Keratinocyte (primary cell): ENCODE results near the gene SDHAF3. TPM values are rescaled to one million over a fixed set of nuclear protein-coding genes. Genes with fewer than 3 reads are reported as not detected.

Experiments
- DNase-seq: peaks from one replicate; pipeline ENCODE4 v3.0.0-alpha.2; 2011; ENCODE audit warnings: low read depth, missing footprints, low spot score
- FAIRE-seq: peaks from 2 replicates; lab custom pipeline; 2011; peaks lifted over from hg19 to GRCh38; lab: Jason Lieb, UNC
- H2AFZ ChIP-seq: 2 replicates; pipeline ENCODE4 v1.6.0; 2012; ENCODE audit warnings: low read length, control low read depth, inconsistent platforms; ENCODE audit not compliant: control insufficient read depth
- H3K27ac ChIP-seq: 2 replicates; pipeline ENCODE4 v1.5.1; 2011; ENCODE audit warnings: low read length; ENCODE audit not compliant: control insufficient read depth, insufficient read depth
- H3K27me3 ChIP-seq: 3 replicates; pipeline ENCODE4 v1.6.0; 2011; ENCODE audit warnings: low read length; ENCODE audit not compliant: control insufficient read depth, insufficient read depth; ENCODE audit errors: extremely low read depth
- H3K36me3 ChIP-seq, 2 experiments: 2 replicates in 1 of 2; 3 replicates in 1 of 2; pipeline ENCODE4 v1.5.1; 2011; ENCODE audit warnings: low read length in 2 of 2, mild to moderate bottlenecking in 1 of 2; ENCODE audit not compliant: control insufficient read depth in 2 of 2, insufficient read depth in 2 of 2; ENCODE audit errors: extremely low read depth in 1 of 2
- H3K4me1 ChIP-seq: 3 replicates; pipeline ENCODE4 v1.5.1; 2011; ENCODE audit warnings: low read length; ENCODE audit not compliant: control insufficient read depth, insufficient read depth; ENCODE audit errors: extremely low read depth
- H3K4me2 ChIP-seq: 3 replicates; pipeline ENCODE4 v1.6.0; 2011; ENCODE audit warnings: low read depth, low read length; ENCODE audit not compliant: control insufficient read depth, insufficient read depth; ENCODE audit errors: extremely low read depth
- H3K4me3 ChIP-seq, 3 experiments: fragments of 200-600 bp in 1 of 3; sonication (generic) in 1 of 3; 2 replicates in 2 of 3; 3 replicates in 1 of 3; pipeline ENCODE4 v1.5.1; 2011 to 2016; ENCODE audit warnings: low read length in 3 of 3, mild to moderate bottlenecking in 3 of 3, control low read depth in 2 of 3, inconsistent platforms in 1 of 3, low read depth in 1 of 3, mixed read lengths in 1 of 3, mixed run types in 1 of 3, moderate library complexity in 1 of 3; ENCODE audit not compliant: control insufficient read depth in 2 of 3, insufficient read depth in 2 of 3; ENCODE audit errors: extremely low read depth in 1 of 3
- H3K79me2 ChIP-seq: 2 replicates; pipeline ENCODE4 v1.6.0; 2012; ENCODE audit warnings: low read length; ENCODE audit not compliant: control insufficient read depth, insufficient read depth
- H3K9ac ChIP-seq: 3 replicates; pipeline ENCODE4 v1.6.0; 2011; ENCODE audit warnings: low read length; ENCODE audit not compliant: control insufficient read depth, insufficient read depth; ENCODE audit errors: extremely low read depth
- H3K9me1 ChIP-seq: 3 replicates; pipeline ENCODE4 v1.6.0; 2011; ENCODE audit warnings: low read length; ENCODE audit not compliant: control insufficient read depth, insufficient read depth; ENCODE audit errors: extremely low read depth
- H3K9me3 ChIP-seq: 2 replicates; pipeline ENCODE4 v1.5.1; 2012; ENCODE audit warnings: low read depth, low read length; ENCODE audit not compliant: control insufficient read depth
- H4K20me1 ChIP-seq: 3 replicates; pipeline ENCODE4 v1.6.0; 2011; ENCODE audit warnings: low read length; ENCODE audit not compliant: control insufficient read depth, insufficient read depth; ENCODE audit errors: extremely low read depth
- EZH2 ChIP-seq: IDR thresholded peaks from one replicate; pipeline ENCODE4 v1.6.1; 2012; ENCODE audit warnings: inconsistent platforms, mild to moderate bottlenecking, low read length, moderate library complexity
- dilution Hi-C: fragments of 300-500 bp; cut with MboI; formaldehyde crosslinking; loops from one replicate; pipeline ENCODE4 v1.7.0; 2020; ENCODE audit warnings: low sequenced_read_pairs; ENCODE audit not compliant: extremely low pct_ligation_motif_present
- polyA plus RNA-seq, 5 experiments: library from polyadenylated mRNA; depleted of rRNA in 3 of 5; stranded (reverse) in 3 of 5; stranded (forward) in 1 of 5; unstranded in 1 of 5; fragments of >200 nt; gene quantifications; 1 replicate in 1 of 5; 2 replicates in 3 of 5; 3 replicates in 1 of 5; pipeline versions ENCODE4 v1.2.1 to v1.2.3, GENCODE V29; 2011 to 2012; ENCODE audit warnings: missing spikeins in 2 of 5, low read depth in 1 of 5, low replicate concordance in 1 of 5
- TF ChIP-seq, protein P1 (sequence below), 3 experiments: IDR thresholded peaks in 1 of 3; conservative IDR thresholded peaks in 1 of 3; optimal IDR thresholded peaks in 1 of 3; 2 replicates in 2 of 3; 3 replicates in 1 of 3; pipeline versions ENCODE3 to v1.5.1; 2011; ENCODE audit warnings: low read length in 3 of 3, mild to moderate bottlenecking in 3 of 3, moderate library complexity in 2 of 3, control low read depth in 1 of 3, inconsistent platforms in 1 of 3; ENCODE audit not compliant: insufficient read depth in 2 of 3; ENCODE audit errors: extremely low read depth in 1 of 3

Gene SDHAF3
- polyA plus RNA-seq, 1 donor (not counting 4 experiments of a cell fraction or from before 2014, with no cell fraction given): 32.8 TPM

DNA sequence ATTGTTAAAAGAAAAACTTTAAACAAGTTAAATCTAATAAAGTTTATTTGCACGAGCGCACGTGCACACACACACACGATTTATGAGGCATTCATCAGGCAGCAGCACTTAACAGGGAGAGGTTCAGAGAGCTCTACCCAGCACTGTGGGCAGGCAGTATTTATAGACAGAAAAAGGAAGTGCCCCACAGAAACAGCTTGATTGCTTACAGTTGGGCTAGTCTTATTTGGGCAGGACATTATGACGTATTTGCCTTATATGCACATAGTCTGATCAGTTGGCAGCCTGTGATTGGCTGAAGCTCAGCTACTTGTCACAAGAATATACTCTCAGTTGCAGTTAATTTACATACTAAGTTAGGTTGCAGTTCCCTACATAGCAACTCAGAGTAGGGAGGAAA lies 1.2 kb upstream of the SDHAF3 start:
- Histone ChIP-seq H3K27me3 (no peaks in the 10 kb centered on the region), H3K4me1 (peaks cover 2% of the 10 kb centered on the region), H3K36me3 (no peaks in the 10 kb centered on the region), H3K79me2 (peaks cover 32% of the 10 kb centered on the region), H4K20me1 (no peaks in the 10 kb centered on the region), H3K9me1 (no peaks in the 10 kb centered on the region), H3K4me3 (no peak overlapping the region), H3K4me2 (no peak overlapping the region), H3K27ac (no peak overlapping the region), H3K9me3 (no peaks in the 10 kb centered on the region), H2AFZ (no peak overlapping the region), H3K9ac (no peak overlapping the region)
- no peak for TF ChIP-seq EZH2
- dilution Hi-C loops: no loop called here
- no peak for FAIRE-seq
- DNase-seq: no peak

DNA sequence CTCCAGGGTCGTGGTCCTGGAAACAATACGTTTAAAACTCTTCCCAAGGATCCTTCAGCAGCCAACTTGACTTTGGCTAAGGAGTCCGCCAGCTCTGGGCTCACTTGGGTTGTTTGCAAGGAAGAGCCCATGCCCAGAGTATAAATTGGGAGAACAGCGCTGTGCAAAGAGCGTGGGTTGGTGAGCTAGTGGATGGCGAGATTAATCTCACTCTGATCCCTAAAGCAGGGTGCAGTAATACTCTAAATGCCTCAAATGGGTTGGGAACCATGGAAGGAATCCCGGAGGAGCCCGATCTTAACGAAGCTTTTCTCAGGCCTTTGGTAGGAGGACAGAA lies 495 bp upstream of the SDHAF3 start:
- DNase-seq: no peak
- no peak for FAIRE-seq
- TF ChIP-seq, protein P1, sequence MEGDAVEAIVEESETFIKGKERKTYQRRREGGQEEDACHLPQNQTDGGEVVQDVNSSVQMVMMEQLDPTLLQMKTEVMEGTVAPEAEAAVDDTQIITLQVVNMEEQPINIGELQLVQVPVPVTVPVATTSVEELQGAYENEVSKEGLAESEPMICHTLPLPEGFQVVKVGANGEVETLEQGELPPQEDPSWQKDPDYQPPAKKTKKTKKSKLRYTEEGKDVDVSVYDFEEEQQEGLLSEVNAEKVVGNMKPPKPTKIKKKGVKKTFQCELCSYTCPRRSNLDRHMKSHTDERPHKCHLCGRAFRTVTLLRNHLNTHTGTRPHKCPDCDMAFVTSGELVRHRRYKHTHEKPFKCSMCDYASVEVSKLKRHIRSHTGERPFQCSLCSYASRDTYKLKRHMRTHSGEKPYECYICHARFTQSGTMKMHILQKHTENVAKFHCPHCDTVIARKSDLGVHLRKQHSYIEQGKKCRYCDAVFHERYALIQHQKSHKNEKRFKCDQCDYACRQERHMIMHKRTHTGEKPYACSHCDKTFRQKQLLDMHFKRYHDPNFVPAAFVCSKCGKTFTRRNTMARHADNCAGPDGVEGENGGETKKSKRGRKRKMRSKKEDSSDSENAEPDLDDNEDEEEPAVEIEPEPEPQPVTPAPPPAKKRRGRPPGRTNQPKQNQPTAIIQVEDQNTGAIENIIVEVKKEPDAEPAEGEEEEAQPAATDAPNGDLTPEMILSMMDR (optimal IDR thresholded peaks at IDR 0.05 in 1 of 3, IDR thresholded peaks at IDR 0.05 in 1 of 3, conservative IDR thresholded peaks at IDR 0.05 in 1 of 3; ENCODE audit: extremely low read depth in 1 of 3, insufficient read depth in 2 of 3, low read length in 3 of 3): no peak
- no peak for TF ChIP-seq EZH2
- Histone ChIP-seq H3K4me2 (peak overlapping the region; percentile 64), H3K36me3 (no peaks in the 10 kb centered on the region), H3K9me3 (no peaks in the 10 kb centered on the region), H3K27ac (peak overlapping the region; percentile 35), H3K4me3 (peak overlapping the region; percentile 19 to 99 (median 95)), H4K20me1 (no peaks in the 10 kb centered on the region), H3K79me2 (peaks cover 34% of the 10 kb centered on the region), H3K9ac (peak overlapping the region; percentile 90), H3K9me1 (no peaks in the 10 kb centered on the region), H3K4me1 (peaks cover 2% of the 10 kb centered on the region), H2AFZ (peak overlapping the region; percentile 77), H3K27me3 (no peaks in the 10 kb centered on the region)
- dilution Hi-C loops: no loop called here

DNA sequence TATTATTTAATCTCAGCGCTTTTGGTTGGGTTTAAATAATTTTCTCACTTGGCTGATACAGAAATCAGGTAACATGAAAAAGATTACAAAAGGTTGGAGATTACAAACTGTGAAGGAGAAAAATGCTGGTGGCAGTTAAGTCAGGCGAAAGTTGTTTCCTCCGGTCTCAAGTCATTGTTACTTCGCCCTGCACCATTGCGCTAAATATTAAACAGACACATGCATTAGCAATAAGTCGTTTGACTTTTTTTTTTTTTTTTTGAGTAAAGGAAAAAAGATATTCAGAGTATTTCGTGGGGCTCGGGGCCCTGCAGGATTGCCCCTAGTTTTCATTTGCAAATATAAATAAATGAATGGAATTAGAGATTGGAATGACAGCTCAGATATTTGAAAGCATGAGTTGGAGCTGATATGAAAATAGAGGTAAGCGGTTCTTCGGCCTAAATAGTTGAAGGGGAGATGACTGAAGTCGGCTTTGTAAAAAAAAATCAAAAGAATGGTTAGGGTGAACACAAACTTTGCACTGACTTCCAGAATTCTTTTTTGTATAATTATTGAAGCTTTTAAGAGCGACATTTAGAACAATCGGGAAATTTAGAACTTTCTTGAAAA lies 914 bp downstream of the SDHAF3 start:
- peak overlapping the region; percentile 100 for H2AFZ ChIP-seq
- H3K9me1 ChIP-seq: no peaks in the 10 kb centered on the region
- peaks cover 43% of the 10 kb centered on the region for H3K79me2 ChIP-seq
- H3K36me3 ChIP-seq: no peaks in the 10 kb centered on the region
- no peak for TF ChIP-seq EZH2
- TF ChIP-seq, protein P1 (optimal IDR thresholded peaks at IDR 0.05 in 1 of 3, IDR thresholded peaks at IDR 0.05 in 1 of 3, conservative IDR thresholded peaks at IDR 0.05 in 1 of 3; ENCODE audit: extremely low read depth in 1 of 3, insufficient read depth in 2 of 3, low read length in 3 of 3): no peak
- peaks cover 2% of the 10 kb centered on the region for H3K4me1 ChIP-seq
- H3K27ac ChIP-seq: peak overlapping the region; percentile 84
- no peaks in the 10 kb centered on the region for H3K9me3 ChIP-seq
- peak overlapping the region; percentile 91 for H3K4me2 ChIP-seq
- H3K27me3 ChIP-seq: no peaks in the 10 kb centered on the region
- H3K4me3 ChIP-seq: peak overlapping the region; percentile 95 to 99 (median 98)
- FAIRE-seq (no peak), DNase-seq (no peak)
- H4K20me1 ChIP-seq: no peaks in the 10 kb centered on the region
- peak overlapping the region; percentile 90 for H3K9ac ChIP-seq
- dilution Hi-C loops: no loop called here
